ENCODE results near the gene NAMPT. TPM values are rescaled to one million over a fixed set of nuclear protein-coding genes. Genes with fewer than 3 reads are reported as not detected.
A peak's percentile ranks its signal among the peaks of the same experiment; 100 is the strongest.

Gene NAMPT
- total and polyA plus RNA-seq, 8 donors, result 17.1 to 209 (median 125) TPM

DNA sequence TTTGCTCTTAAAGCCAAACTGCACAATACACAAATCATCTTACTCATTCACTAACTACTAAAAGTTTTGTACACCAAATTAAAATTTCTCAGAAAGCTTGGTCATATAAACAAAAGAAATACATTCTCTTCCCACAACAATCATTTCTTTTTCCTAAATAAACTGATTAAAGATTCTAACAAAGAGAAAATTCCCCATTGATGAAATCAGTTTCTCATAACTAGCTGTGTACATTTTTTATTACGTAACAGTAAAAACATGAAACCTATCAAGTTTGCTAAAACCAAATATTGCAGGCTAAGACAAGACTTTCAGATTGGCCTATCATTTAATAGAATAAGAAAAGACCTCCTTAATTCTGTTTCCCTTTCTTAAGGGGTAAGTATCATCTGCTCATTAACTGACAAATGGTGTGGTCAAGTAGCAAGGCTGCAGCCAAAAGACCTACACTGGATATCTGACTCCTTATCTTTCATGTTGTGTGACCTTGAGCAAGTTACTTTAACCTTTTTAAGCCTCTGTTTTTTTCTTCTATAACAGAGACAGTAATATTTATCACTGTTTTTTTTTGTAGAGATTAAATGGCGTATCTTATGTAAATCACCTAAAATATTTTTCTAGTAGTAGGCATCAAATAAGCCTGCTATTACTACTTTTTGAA, 22.4 kb downstream of the NAMPT start:
- no peaks in the 10 kb centered on the region for H3K9me3 ChIP-seq
- peaks cover 64 to 100% (median 93%) of the 10 kb centered on the region in 4 donors for H3K36me3 ChIP-seq
- DNase-seq, result no peak
- H3K27me3 ChIP-seq, result no peaks in the 10 kb centered on the region
- 74 to 81% (median 77%) methylated on average over 2 of the region's 2 CpGs for WGBS, 5 donors
- no peak overlapping the region for H3K4me3 ChIP-seq
- H3K4me1 ChIP-seq, result peaks cover 0 to 30% (median 8%) of the 10 kb centered on the region in 4 donors
- no peak overlapping the region for H3K27ac ChIP-seq
- intact Hi-C loops (cut with DNase I; ENCODE audit: low total_unique reads), result no loop called here
- TF ChIP-seq POLR2AphosphoS5 (IDR thresholded peaks at IDR 0.05) (no peak), EP300 (IDR thresholded peaks at IDR 0.05) (no peak), POLR2A (IDR thresholded peaks at IDR 0.05) (no peak)
- TF ChIP-seq, protein P1, sequence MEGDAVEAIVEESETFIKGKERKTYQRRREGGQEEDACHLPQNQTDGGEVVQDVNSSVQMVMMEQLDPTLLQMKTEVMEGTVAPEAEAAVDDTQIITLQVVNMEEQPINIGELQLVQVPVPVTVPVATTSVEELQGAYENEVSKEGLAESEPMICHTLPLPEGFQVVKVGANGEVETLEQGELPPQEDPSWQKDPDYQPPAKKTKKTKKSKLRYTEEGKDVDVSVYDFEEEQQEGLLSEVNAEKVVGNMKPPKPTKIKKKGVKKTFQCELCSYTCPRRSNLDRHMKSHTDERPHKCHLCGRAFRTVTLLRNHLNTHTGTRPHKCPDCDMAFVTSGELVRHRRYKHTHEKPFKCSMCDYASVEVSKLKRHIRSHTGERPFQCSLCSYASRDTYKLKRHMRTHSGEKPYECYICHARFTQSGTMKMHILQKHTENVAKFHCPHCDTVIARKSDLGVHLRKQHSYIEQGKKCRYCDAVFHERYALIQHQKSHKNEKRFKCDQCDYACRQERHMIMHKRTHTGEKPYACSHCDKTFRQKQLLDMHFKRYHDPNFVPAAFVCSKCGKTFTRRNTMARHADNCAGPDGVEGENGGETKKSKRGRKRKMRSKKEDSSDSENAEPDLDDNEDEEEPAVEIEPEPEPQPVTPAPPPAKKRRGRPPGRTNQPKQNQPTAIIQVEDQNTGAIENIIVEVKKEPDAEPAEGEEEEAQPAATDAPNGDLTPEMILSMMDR (IDR thresholded peaks at IDR 0.05), result no peak

DNA sequence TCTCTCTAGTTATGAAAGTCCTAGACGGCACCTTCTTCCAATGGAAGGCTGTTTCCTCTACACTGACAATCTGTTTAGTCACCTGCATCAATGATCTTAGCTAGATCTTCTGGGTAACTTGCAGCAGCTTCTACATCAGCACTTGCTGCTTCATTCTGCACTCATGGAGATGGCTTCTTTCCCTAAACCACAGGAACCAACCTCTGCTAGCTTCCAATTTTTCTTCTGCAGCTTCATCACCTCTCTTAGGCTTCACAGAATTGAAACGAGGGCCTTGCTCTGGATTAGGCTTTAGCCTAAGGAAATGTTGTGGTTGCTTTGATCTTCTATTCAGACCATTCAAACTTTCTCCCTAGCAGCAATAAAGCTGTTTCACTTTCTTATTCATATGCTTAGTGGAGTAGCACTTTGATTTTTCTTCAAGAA, 24.6 kb downstream of the NAMPT start:
- no peaks in the 10 kb centered on the region for H3K27me3 ChIP-seq
- no peak for DNase-seq
- H3K27ac ChIP-seq, result no peak overlapping the region
- H3K4me1 ChIP-seq, result peaks cover 0 to 30% (median 8%) of the 10 kb centered on the region in 4 donors
- H3K36me3 ChIP-seq, result peaks cover 46 to 100% (median 88%) of the 10 kb centered on the region in 4 donors
- WGBS, 5 donors, result 74 to 84% (median 77%) methylated on average over 2 of the region's 2 CpGs
- TF ChIP-seq, protein P1 (IDR thresholded peaks at IDR 0.05), result no peak
- TF ChIP-seq EP300 (IDR thresholded peaks at IDR 0.05) (no peak), POLR2A (IDR thresholded peaks at IDR 0.05) (no peak), POLR2AphosphoS5 (IDR thresholded peaks at IDR 0.05) (no peak)
- no peak overlapping the region for H3K4me3 ChIP-seq
- intact Hi-C loops (cut with DNase I; ENCODE audit: low total_unique reads), result no loop called here
- H3K9me3 ChIP-seq, result no peaks in the 10 kb centered on the region

DNA sequence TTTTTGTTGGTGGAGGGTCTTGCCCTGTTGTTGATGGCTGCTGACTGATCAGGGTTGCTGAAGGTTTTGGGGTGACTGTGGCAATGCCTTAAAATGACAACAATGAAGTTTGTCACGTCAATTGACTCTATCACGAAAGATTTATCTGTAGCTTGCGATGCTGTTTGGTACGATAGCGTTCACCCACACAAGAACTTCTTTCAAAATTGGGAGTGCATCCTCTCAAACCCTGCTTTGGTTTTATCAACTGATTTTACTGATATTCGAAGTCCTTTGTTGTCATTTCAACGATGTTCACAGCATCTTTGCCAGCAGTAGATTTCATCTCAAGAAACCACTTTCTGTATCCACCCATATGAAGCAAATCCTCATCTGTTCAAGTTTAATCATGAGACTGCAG, 26.0 kb downstream of the NAMPT start:
- Histone ChIP-seq H3K4me1 (peaks cover 0 to 30% (median 8%) of the 10 kb centered on the region in 4 donors), H3K4me3 (no peak overlapping the region), H3K27me3 (no peaks in the 10 kb centered on the region), H3K36me3 (peaks cover 46 to 100% (median 88%) of the 10 kb centered on the region in 4 donors), H3K9me3 (no peaks in the 10 kb centered on the region), H3K27ac (no peak overlapping the region)
- 82 to 90% (median 87%) methylated on average over 7 of the region's 7 CpGs for WGBS, 5 donors
- TF ChIP-seq EP300 (IDR thresholded peaks at IDR 0.05) (no peak), POLR2AphosphoS5 (IDR thresholded peaks at IDR 0.05) (no peak), POLR2A (IDR thresholded peaks at IDR 0.05) (no peak)
- TF ChIP-seq, protein P1 (IDR thresholded peaks at IDR 0.05), result no peak
- no peak for DNase-seq
- intact Hi-C loops (cut with DNase I; ENCODE audit: low total_unique reads), result no loop called here

DNA sequence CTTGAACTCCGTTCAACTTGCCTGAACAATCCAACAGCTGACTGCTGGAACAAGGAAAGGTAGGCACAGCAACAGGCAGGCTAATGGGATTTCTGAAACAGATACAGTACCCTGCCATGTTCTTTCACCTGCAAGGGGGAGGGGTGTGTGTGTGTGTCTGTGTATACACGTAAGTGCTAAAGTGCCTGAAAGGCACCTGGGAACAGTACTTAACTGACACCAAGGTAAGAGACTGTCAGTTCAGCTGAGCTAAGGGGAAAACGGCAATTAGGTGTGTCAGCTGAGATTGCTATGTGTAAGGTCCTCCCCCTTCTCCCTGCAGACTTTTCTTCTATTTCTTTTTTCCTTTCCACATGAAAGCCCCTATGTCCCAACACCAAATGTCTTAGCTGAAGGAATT, 27.0 kb downstream of the NAMPT start:
- Histone ChIP-seq H3K4me3 (no peak overlapping the region), H3K36me3 (peaks cover 50 to 100% (median 89%) of the 10 kb centered on the region in 4 donors), H3K27me3 (no peaks in the 10 kb centered on the region), H3K27ac (no peak overlapping the region), H3K9me3 (no peaks in the 10 kb centered on the region), H3K4me1 (peaks cover 0 to 26% (median 6%) of the 10 kb centered on the region in 4 donors)
- TF ChIP-seq EP300 (IDR thresholded peaks at IDR 0.05) (no peak), POLR2AphosphoS5 (IDR thresholded peaks at IDR 0.05) (no peak), POLR2A (IDR thresholded peaks at IDR 0.05) (no peak)
- TF ChIP-seq, protein P1 (IDR thresholded peaks at IDR 0.05), result no peak
- intact Hi-C loops (cut with DNase I; ENCODE audit: low total_unique reads), result no loop called here
- 83 to 93% (median 90%) methylated on average over 3 of the region's 3 CpGs for WGBS, 5 donors
- DNase-seq, result peak in 1 of 2 donors; percentile 28
